HCT116 (cell line): ENCODE measurements around the gene TMEM50B. TPM values are rescaled to one million over a fixed set of nuclear protein-coding genes. Genes with fewer than 3 reads are reported as not detected.

ENCODE experiments used
- ATAC-seq: fragments of 200-7000 bp; cut with Tn5 transposase; 2 replicates; pipeline ENCODE4 v1.9.1; 2020; ENCODE audit warnings: mild to moderate bottlenecking, moderate library complexity
- BruUV-seq: library from RNA; stranded (reverse); fragments of 400-500 nt; replicated peaks from 2 replicates; lab custom pipeline; 2021; lab: Mats Ljungman, UMichigan
- CTCF ChIA-PET: fragments of 300-600 bp; sonication (Branson Sonifier 250); formaldehyde crosslinking; loops from one replicate; lab custom pipeline; 2021; ENCODE audit warnings: antibody characterized with exemption; lab: Charles Lee
- POLR2A ChIA-PET: fragments of 300-600, 350-600 bp; sonication (Branson Sonifier 250); formaldehyde crosslinking; loops from one replicate; lab custom pipeline; 2021; ENCODE audit warnings: antibody characterized with exemption; lab: Charles Lee
- RAD21 ChIA-PET, 2 experiments: fragments of 300-600 bp; sonication (Branson Sonifier 250); formaldehyde crosslinking; loops; one replicate each; lab custom pipeline; 2023; ENCODE audit warnings: low total read pairs in 2 of 2; ENCODE audit not compliant: uncharacterized antibody in 2 of 2, unreplicated experiment in 2 of 2, low non-redundant PET in 1 of 2; lab: Charles Lee
- DNase-seq: peaks from one replicate; pipeline ENCODE4 v3.0.0-alpha.2; 2010; ENCODE audit warnings: low read depth, low spot score
- H2AFZ ChIP-seq: fragments of 200-600 bp; shearing (Covaris generic), sonication (generic); 2 replicates; pipeline ENCODE4 v1.6.1; 2017; ENCODE audit warnings: low read depth, mixed run types, mixed read lengths, antibody characterized with exemption, low read length; ENCODE audit not compliant: poor library complexity, severe bottlenecking
- H3K27ac ChIP-seq: 2 replicates; pipeline ENCODE4 v1.5.1; 2012; ENCODE audit warnings: low read depth, low read length
- H3K27me3 ChIP-seq: fragments of 200-600 bp; sonication (generic); 2 replicates; pipeline ENCODE4 v1.6.1; 2016; ENCODE audit warnings: mixed run types, low read length, mixed read lengths; ENCODE audit not compliant: insufficient read depth
- H3K36me3 ChIP-seq, 2 experiments: fragments of 200-500 bp in 1 of 2; fragments of 200-600 bp in 1 of 2; sonication (Bioruptor generic) in 1 of 2; sonication (generic) in 1 of 2; 2 replicates each; pipeline versions ENCODE4 v1.5.1 to v1.6.1; 2014 to 2016; ENCODE audit warnings: low read length in 2 of 2, inconsistent platforms in 1 of 2, mixed read lengths in 1 of 2, mixed run types in 1 of 2; ENCODE audit not compliant: insufficient read depth in 2 of 2, control insufficient read depth in 1 of 2
- H3K4me1 ChIP-seq, 2 experiments: fragments of 200-600 bp in 1 of 2; sonication (generic) in 1 of 2; 2 replicates each; pipeline versions ENCODE4 v1.5.1 to v1.6.1; 2012 to 2017; ENCODE audit warnings: low read length in 2 of 2, inconsistent platforms in 1 of 2, mild to moderate bottlenecking in 1 of 2, mixed read lengths in 1 of 2, mixed run types in 1 of 2, moderate library complexity in 1 of 2; ENCODE audit not compliant: insufficient read depth in 2 of 2, control insufficient read depth in 1 of 2
- H3K4me2 ChIP-seq: fragments of 200-600 bp; sonication (generic); 2 replicates; pipeline ENCODE4 v1.6.1; 2017; ENCODE audit warnings: mixed run types, low read length, mixed read lengths
- H3K4me3 ChIP-seq, 2 experiments: fragments of 200-600 bp in 1 of 2; sonication (generic) in 1 of 2; replicated peaks in 1 of 2; 2 replicates each; pipeline ENCODE4 v1.5.1; 2011 to 2016; ENCODE audit warnings: low read length in 2 of 2, control low read depth in 1 of 2, low read depth in 1 of 2, mild to moderate bottlenecking in 1 of 2, mixed read lengths in 1 of 2, mixed run types in 1 of 2
- H3K79me2 ChIP-seq: fragments of 200-600 bp; sonication (generic); 2 replicates; pipeline ENCODE4 v1.6.1; 2017; ENCODE audit warnings: mild to moderate bottlenecking, mixed run types, low read length, moderate library complexity, mixed read lengths; ENCODE audit not compliant: insufficient read depth
- H3K9ac ChIP-seq: fragments of 200-600 bp; sonication (generic); 2 replicates; pipeline ENCODE4 v1.6.1; 2016; ENCODE audit warnings: low read length, mixed read lengths
- H3K9me2 ChIP-seq: fragments of 200-600 bp; sonication (generic), shearing (Covaris generic); 2 replicates; pipeline ENCODE4 v1.6.1; 2017; ENCODE audit warnings: mixed run types, mild to moderate bottlenecking, moderate library complexity; ENCODE audit not compliant: insufficient read depth
- H3K9me3 ChIP-seq, 2 experiments: fragments of 200-500 bp in 1 of 2; fragments of 200-600 bp in 1 of 2; sonication (Bioruptor generic) in 1 of 2; sonication (generic) in 1 of 2; 2 replicates each; pipeline ENCODE4 v1.6.1; 2014 to 2017; ENCODE audit warnings: low read length in 2 of 2, mixed read lengths in 2 of 2, inconsistent platforms in 1 of 2, low read depth in 1 of 2, mild to moderate bottlenecking in 1 of 2, mixed run types in 1 of 2, moderate library complexity in 1 of 2; ENCODE audit not compliant: control insufficient read depth in 1 of 2, insufficient read depth in 1 of 2
- H4K20me1 ChIP-seq: fragments of 200-600 bp; sonication (generic), shearing (Covaris generic); 2 replicates; pipeline ENCODE4 v1.6.1; 2017; ENCODE audit warnings: mixed run types, mild to moderate bottlenecking, moderate library complexity; ENCODE audit not compliant: insufficient read depth
- EGR1 ChIP-seq: IDR thresholded peaks from 2 replicates; pipeline ENCODE4 v1.6.1; 2012; ENCODE audit warnings: low read depth
- ELF1 ChIP-seq: IDR thresholded peaks from 2 replicates; pipeline ENCODE4 v1.6.1; 2012; ENCODE audit warnings: low read depth, borderline replicate concordance
- EZH2 ChIP-seq: fragments of 200-600 bp; sonication (generic); IDR thresholded peaks from 2 replicates; pipeline ENCODE4 v1.6.1; 2017; ENCODE audit warnings: antibody characterized with exemption, mixed run types
- EZH2phosphoT487 ChIP-seq: fragments of 200-600 bp; IDR thresholded peaks from 2 replicates; pipeline ENCODE4 v1.6.1; 2018; ENCODE audit warnings: antibody characterized with exemption, borderline replicate concordance
- FOSL1 ChIP-seq: IDR thresholded peaks from 2 replicates; pipeline ENCODE4 v1.6.1; 2012; ENCODE audit warnings: low read depth
- JUND ChIP-seq: IDR thresholded peaks from 2 replicates; pipeline ENCODE4 v1.6.1; 2012
- POLR2A ChIP-seq: IDR thresholded peaks from 2 replicates; pipeline ENCODE4 v1.7.0; 2011; ENCODE audit warnings: borderline replicate concordance; ENCODE audit not compliant: insufficient read depth, insufficient read length; ENCODE audit errors: extremely low read depth
- POLR2AphosphoS5 ChIP-seq: IDR thresholded peaks from 2 replicates; pipeline ENCODE4 v1.6.1; 2011; ENCODE audit warnings: mild to moderate bottlenecking, low read depth, low read length, moderate library complexity
- RAD21 ChIP-seq: IDR thresholded peaks from 2 replicates; pipeline ENCODE4 v1.6.1; 2012; ENCODE audit warnings: low read depth, mild to moderate bottlenecking
- REST ChIP-seq: IDR thresholded peaks from 2 replicates; pipeline ENCODE4 v1.6.1; 2012; ENCODE audit warnings: low read depth
- SIN3A ChIP-seq: IDR thresholded peaks from 2 replicates; pipeline ENCODE4 v1.6.1; 2012; ENCODE audit warnings: low read depth
- SP1 ChIP-seq: IDR thresholded peaks from 2 replicates; pipeline ENCODE4 v1.6.1; 2012; ENCODE audit warnings: low read depth
- YY1 ChIP-seq: IDR thresholded peaks from 2 replicates; pipeline ENCODE4 v1.6.1; 2011; ENCODE audit warnings: low read length, low read depth, moderate library complexity, mild to moderate bottlenecking; ENCODE audit not compliant: insufficient replicate concordance; ENCODE audit errors: extremely low read depth
- ZBTB33 ChIP-seq: IDR thresholded peaks from 2 replicates; pipeline ENCODE4 v1.6.1; 2011; ENCODE audit warnings: mild to moderate bottlenecking, low read length, moderate library complexity; ENCODE audit not compliant: insufficient replicate concordance; ENCODE audit errors: extremely low read depth
- ZFX ChIP-seq: fragments of 450-650 bp; IDR thresholded peaks from 2 replicates; pipeline ENCODE4 v1.6.1; 2017
- ZNF274 ChIP-seq: fragments of 200-500 bp; sonication (Bioruptor generic); IDR thresholded peaks from 2 replicates; pipeline ENCODE4 v1.6.1; 2014; ENCODE audit warnings: mild to moderate bottlenecking, low read depth, low read length, inconsistent platforms
- intact Hi-C: fragments of 100-400 bp; cut with micrococcal nuclease; formaldehyde crosslinking; loops from 2 replicates; pipeline ENCODE4 v1.10.0; 2022
- total RNA-seq: library from RNA; stranded (reverse); gene quantifications from one replicate; pipeline ENCODE4 v1.2.1, GENCODE V29; 2021; ENCODE audit not compliant: unreplicated experiment
- TF ChIP-seq, protein P1 (sequence below): IDR thresholded peaks from 2 replicates; pipeline ENCODE4 v1.6.1; 2012
- TF ChIP-seq, protein P2 (sequence below), 3 experiments: fragments of 200-600 bp in 1 of 3; sonication (generic) in 1 of 3; IDR thresholded peaks in 2 of 3; conservative IDR thresholded peaks in 1 of 3; 2 replicates each; pipeline ENCODE4 v1.5.1; 2012 to 2017; ENCODE audit warnings: low read depth in 2 of 3, low read length in 2 of 3, antibody characterized with exemption in 1 of 3, borderline replicate concordance in 1 of 3, control low read depth in 1 of 3, mild to moderate bottlenecking in 1 of 3, mixed read lengths in 1 of 3, mixed run types in 1 of 3, moderate library complexity in 1 of 3; ENCODE audit not compliant: insufficient read depth in 1 of 3

The TMEM50B gene
- total RNA-seq, 1 experiment from 2014 or later, result 18.8 TPM

- intact Hi-C loops, result no loop called here
- peaks cover 12 to 22% of the 10 kb centered on the region in 2 experiments; a peak in 3 of 4 replicates for H3K36me3 ChIP-seq
- H3K27me3 ChIP-seq, result no peaks in the 10 kb centered on the region
- no peak overlapping the region for H2AFZ ChIP-seq
- H3K4me1 ChIP-seq, result peaks cover 10 to 18% of the 10 kb centered on the region in 2 experiments
- DNase-seq (no peak), ATAC-seq (no peak)
- no peak overlapping the region for H3K4me2 ChIP-seq
- TF ChIP-seq JUND (no peak), FOSL1 (no peak), ZFX (no peak), ZBTB33 (no peak), YY1 (no peak), EGR1 (no peak), SIN3A (no peak), REST (no peak), POLR2AphosphoS5 (no peak), ELF1 (no peak), EZH2 (no peak), SP1 (no peak), RAD21 (no peak), ZNF274 (no peak), POLR2A (no peak), EZH2phosphoT487 (no peak)
- TF ChIP-seq, protein P1, sequence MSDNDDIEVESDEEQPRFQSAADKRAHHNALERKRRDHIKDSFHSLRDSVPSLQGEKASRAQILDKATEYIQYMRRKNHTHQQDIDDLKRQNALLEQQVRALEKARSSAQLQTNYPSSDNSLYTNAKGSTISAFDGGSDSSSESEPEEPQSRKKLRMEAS, result no peak
- TF ChIP-seq, protein P2, sequence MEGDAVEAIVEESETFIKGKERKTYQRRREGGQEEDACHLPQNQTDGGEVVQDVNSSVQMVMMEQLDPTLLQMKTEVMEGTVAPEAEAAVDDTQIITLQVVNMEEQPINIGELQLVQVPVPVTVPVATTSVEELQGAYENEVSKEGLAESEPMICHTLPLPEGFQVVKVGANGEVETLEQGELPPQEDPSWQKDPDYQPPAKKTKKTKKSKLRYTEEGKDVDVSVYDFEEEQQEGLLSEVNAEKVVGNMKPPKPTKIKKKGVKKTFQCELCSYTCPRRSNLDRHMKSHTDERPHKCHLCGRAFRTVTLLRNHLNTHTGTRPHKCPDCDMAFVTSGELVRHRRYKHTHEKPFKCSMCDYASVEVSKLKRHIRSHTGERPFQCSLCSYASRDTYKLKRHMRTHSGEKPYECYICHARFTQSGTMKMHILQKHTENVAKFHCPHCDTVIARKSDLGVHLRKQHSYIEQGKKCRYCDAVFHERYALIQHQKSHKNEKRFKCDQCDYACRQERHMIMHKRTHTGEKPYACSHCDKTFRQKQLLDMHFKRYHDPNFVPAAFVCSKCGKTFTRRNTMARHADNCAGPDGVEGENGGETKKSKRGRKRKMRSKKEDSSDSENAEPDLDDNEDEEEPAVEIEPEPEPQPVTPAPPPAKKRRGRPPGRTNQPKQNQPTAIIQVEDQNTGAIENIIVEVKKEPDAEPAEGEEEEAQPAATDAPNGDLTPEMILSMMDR (IDR thresholded peaks at IDR 0.05 in 2 of 3, conservative IDR thresholded peaks at IDR 0.05 in 1 of 3; ENCODE audit: borderline replicate concordance in 1 of 3, insufficient read depth in 1 of 3, low read depth in 2 of 3, low read length in 2 of 3), result no peak
- no peaks in the 10 kb centered on the region for H3K9me2 ChIP-seq
- ChIA-PET CTCF (no interaction called here), RAD21 (no interaction called here), POLR2A (no interaction called here)
- no peaks in the 10 kb centered on the region for H3K9me3 ChIP-seq
- no peaks in the 10 kb centered on the region for H3K79me2 ChIP-seq
- BruUV-seq, result no TSS peak
- H3K27ac ChIP-seq, result no peak overlapping the region
- no peaks in the 10 kb centered on the region for H4K20me1 ChIP-seq
- no peak overlapping the region for H3K4me3 ChIP-seq
- no peak overlapping the region for H3K9ac ChIP-seq
These were observed 48.9 kb downstream of the TMEM50B start for GRCh38 chr21:33430858-33431257.
